GM12801 (cell line): Measurements from ENCODE around the gene TPCN1.

Experiments
- TF ChIP-seq, protein P1 (sequence below): IDR thresholded peaks from one replicate; pipeline ENCODE4 v1.5.1; 2011; ENCODE audit warnings: control low read depth; ENCODE audit not compliant: insufficient read length; ENCODE audit errors: extremely low read depth

The TPCN1 gene

DNA sequence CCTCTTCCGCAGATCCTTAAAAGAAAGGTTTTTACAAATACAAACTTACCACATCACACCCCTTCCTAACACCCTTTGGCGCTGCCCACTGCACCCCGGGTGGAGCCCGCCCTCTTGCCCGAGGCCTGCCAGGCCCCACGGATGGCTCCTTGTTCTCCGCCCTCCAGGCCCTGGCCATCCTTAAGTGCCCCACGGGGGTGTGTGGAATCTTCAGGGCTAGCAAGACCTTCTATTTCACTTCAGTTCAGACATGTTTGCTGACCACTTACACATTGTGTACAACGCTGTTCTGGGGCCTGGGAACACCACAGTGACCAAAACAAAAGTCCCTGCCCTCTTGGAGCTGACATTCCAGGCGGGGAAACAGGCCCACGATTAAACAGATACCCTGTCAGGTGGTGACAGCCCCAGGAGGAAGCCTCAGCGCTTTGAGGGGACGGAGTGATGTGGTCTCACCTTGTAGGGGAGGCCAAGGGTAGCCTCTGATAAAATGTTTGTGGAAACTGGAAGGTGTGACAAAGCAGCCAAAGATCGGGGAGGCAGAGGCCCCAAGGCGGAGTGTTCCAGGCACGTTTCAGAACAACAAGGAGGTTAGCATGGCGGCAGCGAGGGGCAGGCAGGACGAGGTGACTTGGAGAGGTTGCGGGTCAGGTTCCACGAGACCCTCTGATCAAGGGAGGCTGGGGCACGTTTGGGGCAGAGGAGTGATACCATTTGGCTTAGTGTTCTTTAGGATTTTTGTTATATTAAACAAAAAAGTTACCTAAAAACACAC lies 27.0 kb downstream of the TPCN1 start:
- TF ChIP-seq, protein P1, sequence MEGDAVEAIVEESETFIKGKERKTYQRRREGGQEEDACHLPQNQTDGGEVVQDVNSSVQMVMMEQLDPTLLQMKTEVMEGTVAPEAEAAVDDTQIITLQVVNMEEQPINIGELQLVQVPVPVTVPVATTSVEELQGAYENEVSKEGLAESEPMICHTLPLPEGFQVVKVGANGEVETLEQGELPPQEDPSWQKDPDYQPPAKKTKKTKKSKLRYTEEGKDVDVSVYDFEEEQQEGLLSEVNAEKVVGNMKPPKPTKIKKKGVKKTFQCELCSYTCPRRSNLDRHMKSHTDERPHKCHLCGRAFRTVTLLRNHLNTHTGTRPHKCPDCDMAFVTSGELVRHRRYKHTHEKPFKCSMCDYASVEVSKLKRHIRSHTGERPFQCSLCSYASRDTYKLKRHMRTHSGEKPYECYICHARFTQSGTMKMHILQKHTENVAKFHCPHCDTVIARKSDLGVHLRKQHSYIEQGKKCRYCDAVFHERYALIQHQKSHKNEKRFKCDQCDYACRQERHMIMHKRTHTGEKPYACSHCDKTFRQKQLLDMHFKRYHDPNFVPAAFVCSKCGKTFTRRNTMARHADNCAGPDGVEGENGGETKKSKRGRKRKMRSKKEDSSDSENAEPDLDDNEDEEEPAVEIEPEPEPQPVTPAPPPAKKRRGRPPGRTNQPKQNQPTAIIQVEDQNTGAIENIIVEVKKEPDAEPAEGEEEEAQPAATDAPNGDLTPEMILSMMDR, result no peak

DNA sequence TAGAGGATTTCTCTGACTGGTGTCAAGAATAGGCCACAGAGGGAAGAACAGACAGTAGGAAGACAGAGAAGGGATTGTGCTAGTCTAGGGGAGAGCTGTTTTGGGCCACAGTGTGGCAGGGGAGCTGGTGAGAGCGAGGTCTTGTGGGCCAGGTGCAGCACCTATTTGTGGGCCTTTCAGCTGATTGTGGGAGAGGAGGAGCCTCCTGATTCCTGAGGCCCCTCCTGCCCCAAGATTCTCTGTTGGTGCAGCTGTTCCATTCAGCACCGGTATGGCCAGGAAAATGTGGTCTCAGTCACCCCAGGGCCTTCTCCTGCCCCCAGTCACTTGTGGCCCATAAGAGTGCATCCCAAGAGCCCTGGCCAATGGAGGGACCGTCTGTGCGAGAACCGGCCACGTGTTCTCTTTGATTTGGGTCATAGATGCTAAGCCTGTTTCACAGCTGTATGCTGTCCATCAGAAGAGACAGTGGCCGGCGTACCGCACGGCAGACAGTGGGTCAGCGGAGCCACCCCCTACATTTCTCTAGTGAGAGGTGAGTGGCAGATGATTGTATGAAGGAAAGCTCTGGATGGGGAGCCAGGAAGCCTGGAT lies 27.7 kb downstream of the TPCN1 start:
- TF ChIP-seq, protein P1, result no peak

DNA sequence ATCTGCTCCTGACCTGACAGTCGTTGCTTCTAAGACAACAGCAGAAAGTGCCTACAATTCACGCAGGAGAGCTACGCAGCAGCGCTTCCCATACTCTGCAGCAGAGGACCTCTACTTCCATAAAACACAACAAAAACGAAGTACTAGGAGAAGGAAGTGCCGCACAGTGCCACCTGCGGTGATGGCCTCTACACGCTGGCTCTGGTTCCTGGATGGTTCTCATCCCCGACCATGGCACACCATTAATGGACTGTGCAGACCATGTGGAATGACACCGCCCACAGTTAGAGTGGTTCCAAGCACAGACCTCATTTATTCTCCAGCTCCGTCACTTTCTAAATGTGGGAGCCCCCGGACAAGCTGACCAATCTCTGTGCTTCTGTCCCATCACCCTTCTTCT lies 28.3 kb downstream of the TPCN1 start:
- TF ChIP-seq, protein P1, result no peak

DNA sequence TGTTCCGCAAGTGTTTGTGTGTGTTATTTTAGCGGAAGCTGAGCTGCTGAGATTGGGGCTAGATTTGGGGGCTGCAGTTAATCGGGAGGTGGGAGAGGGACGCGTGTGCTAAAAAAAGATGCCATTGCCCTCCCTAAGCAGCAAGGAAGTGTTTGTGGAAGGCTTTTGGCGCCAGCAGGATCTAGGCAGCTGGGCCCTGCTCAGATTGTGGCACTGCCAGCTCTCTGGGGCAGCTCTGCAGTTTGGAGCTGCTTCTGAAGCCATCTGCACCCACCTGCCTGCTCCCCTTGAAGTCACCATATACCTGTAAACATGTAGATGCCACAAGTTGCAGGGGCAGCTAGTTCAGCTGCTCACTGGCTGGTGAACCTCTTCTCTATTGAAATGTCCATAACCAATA lies 28.8 kb downstream of the TPCN1 start:
- TF ChIP-seq, protein P1, result no peak

DNA sequence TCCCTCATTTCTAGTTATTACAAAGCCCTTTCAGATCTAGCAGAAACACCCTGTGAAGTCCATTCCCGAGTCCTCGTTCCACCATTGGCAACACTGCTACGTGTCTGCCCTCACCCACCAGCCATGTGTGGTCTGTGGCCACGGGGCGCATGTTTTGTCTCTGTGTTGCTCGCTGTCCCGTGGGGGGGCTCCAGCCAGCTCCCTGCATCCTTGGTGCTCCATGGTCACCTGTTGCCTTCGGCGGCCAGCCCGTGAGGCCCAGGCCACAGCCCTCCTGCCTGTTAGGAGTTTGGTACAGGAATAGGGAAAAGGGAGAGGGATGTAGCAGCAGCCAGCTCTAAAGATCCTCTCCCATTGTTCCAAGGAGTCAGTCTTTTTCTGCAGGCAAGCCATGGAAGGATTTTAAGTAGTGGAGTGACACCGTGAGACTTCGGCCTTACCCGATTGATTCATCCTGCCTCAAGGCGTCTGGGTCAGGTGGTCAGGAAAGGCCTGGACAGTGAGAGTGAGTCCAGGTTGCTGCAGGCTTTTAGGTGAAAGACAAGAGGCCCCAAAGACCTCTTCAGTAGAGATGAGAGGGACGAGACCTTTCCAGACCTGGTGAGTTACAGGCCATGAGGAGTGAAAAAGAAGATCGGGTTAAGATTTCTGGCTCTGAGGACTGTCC lies 30.3 kb downstream of the TPCN1 start:
- TF ChIP-seq, protein P1, result no peak

DNA sequence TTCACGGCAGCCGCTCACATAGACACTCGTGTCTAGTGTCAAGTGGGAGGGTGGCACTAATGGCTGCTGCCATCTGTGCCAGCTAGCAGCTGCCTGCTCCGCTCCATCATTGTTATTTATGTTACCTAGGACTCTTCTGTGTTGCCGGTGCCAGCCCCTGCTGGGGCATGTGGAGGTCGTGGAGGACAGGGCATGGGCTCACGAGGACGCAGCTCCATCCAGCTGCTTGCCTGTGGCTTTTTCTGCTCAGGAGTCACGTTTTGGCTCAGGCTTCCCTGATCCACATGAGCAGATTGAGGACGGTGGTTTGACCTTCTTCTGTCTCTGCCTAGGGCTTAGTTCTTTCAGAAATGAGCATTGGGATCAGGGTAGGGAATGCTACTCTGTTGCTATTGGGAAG lies 31.2 kb downstream of the TPCN1 start:
- TF ChIP-seq, protein P1, result no peak

DNA sequence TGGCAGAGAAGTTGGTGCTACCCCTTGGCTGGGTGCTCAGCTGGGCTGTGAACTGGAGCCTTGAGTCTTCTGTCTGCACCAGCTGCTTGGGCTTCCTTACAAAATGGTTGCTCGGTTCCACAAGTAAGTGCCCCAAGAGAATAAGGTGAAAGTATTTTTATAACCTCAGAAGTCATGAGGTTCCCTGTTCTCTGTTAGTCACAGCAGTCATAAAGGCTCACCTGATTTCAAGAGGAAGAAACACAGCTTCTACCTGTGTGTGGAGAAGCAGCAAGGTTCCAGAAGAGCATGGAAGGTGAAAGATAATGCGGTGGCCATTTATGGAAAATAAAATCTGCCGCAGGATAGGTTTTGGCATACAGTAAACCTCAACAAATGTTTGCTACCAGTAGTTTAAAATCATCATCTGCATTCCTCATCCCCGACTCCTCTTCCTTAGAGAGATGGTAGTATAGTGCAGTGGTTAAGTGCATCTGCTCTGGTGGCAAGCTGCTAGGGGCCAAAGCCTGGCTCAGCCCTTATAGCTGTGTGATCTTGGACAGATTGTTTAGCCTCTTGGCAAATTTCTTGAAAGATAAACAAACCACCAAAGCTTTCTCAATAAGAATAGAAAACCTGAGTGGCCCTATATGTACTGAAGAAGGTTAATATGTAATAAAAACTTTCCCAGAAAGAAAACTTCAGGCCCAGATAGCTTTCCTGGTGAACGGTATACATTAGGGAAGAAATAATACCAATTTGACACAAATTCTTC lies 32.4 kb downstream of the TPCN1 start:
- TF ChIP-seq, protein P1, result no peak
